NCI-H774 (cell line): ENCODE measurements around the gene USHBP1.

Experiments used
- DNase-seq: peaks from one replicate; lab custom pipeline; 2025; lab: John Stamatoyannopoulos, UW

The USHBP1 gene

DNA sequence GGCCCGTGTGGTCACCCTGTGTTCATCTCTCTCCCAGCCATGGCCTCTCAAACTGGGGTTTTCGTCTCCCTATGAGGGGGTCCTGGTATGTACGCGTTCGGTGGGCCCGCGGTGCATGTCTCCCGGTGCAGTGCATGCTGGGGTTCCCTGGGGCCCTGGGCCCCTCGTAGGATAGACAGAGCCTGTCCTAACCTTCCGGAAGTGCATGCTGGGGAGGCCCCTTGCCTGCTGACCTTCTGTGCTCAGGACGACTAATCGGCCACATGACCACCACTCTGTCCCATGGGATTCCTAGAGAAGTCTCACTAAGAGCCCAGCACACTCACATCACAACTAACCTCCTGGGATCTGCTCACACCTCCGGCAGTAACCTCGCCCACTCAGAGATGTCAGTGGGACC is 54.2 kb downstream of the USHBP1 start:
- DNase-seq = no peak

DNA sequence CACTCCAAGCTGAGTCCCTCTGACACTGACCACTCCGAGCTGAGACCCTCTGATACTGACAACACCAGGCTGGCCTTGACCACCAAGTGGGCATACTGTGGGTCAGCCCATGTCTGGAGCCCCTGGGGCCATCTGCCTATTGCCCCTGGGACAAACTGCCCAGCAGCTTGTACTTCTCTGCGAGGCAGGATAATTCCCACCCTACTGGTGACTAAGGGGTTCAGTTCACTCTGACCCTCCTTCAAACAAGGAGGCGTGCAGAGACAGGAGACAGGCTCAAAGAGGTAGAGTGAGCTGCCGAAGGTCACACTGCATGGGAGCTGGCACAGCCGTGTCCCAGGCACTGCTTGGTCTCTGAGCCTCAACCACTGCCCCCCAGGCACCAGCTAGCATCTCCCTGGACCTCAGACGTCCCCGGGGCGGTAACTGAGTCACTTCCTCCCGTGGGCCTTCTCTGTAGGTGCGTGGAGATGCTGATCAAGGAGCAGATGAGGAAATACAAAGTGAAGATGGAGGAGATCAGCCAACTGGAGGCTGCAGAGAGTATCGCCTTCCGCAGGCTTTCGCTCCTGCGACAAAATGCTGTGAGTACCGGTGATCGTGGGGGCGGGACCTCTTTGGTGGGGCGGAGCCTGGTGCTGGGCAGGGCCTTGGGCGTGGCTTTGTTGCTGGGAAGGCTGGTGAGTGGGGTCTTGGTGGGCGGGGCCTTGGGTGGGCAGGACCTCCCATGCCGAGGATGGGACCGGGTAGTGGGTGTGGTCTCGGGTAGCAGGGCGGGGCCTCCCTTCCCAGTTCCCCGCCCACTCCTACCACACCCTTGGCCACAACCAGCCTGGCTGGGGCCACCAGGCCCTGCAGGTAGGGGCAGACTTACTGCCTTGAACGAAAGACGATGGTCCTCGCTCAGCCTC is 55.2 kb downstream of the USHBP1 start:
- peak; percentile 17 for DNase-seq

DNA sequence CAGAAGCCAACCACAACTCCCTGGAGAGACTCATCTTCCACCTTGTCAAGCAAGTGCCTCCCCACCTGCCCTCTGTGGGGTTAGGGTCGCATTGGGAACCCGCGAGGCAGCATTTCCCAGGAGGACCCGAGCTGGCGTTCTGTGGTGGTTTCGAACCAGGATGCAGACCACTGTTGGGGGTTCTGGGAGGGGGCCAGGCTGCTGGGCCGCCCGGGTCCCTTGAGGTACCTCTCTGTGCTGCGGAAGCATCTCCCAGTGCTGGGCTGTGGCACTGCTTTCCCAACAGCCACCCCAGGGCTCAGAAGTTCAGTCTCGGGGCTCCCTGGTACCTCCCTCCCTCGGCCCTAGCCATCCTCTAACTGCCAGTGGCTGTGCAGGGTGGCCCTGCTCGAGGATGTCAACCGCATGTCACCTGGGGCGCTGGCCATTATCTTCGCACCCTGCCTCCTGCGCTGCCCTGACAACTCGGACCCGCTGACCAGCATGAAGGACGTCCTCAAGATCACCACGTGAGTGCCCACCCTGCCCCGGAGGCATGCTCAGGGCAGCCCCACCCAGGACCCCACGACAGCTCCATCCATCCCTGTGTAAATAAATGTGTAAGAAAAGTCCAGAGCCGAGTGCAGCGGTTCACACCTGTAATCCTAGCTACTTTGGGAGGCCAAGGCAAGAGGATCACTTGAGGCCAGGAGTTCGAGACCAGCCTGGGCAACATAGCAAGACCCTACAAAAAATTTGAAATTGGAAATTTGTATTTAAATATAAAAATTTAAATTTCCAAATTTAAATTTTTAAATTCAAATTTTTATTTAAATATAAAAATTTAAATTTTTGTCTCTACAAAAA is 57.6 kb downstream of the USHBP1 start:
- no peak for DNase-seq

DNA sequence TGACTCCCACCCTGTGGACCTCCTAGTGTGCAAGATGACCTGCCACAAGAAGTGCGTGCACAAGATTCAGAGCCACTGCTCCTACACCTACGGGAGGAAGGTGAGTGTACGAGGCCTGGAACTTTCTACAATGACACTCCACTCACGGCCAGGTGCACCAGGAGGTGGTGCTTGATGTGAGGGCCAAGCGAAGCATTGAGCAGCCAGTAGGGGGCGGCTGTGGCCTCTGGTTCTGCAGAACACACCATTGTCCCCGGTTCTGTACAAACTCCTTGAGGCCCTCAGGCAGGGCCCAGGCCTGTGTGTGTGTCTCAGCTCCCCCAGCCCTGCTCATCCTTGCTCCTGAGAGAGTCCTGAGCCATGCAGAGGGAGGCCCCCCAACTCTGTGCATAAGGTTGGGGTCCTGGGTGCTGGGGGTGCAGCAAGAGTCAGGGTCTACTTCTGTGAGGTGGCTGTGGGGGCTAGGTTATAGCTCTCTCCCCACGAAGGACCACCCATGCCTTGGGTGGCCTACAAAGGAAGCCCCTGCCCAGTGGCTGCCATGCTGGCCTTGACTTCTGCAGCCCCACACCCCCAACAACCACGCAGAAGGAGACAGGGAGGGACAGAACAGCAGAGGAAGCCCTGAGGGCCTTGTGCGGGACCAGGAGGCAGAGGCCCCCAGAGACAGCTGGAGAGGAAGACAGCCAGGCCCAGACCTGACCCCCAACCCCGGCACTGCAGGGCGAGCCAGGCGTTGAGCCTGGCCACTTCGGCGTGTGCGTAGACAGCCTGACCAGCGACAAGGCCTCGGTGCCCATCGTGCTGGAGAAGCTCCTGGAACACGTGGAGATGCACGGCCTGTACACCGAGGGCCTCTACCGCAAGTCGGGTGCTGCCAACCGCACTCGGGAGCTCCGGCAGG is 59.1 kb downstream of the USHBP1 start:
- DNase-seq = no peak

DNA sequence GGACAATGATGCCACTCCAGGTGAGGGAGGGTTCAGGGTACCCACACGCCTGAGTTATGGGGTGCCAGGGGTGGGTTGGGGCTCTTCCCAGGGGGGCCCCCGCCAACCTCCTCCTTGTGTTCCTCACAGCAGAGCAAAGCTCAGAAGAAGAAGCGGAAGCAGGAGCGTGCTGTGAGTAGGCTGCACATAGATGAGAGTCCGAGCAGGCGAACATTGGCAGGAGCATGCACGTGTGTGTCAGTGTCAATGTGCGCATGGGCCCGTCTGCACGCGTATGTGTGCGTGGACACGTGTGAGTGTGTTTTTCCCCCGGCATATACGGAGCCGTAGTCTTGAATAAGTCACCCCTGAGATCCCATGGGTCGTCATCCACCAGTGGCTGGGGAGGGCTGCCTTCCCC is 61.8 kb downstream of the USHBP1 start:
- DNase-seq = no peak

DNA sequence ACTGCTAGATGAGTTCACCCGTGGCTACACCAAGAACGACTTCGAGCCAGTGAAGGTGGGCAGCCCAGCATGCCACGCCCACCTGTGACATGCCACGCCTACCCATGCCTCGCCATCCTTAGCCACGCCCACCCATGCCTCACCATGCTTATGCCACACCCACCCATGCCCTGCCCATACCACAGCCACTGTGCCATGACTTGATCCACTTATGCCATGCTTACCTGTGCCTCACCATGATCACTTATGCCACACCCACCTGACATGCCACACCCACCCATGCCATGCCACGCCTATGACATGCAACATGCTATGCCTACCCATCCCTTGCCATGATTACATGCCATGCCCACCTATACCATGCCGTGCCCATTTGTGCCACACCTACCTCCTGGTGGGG is 62.3 kb downstream of the USHBP1 start:
- DNase-seq = no peak

DNA sequence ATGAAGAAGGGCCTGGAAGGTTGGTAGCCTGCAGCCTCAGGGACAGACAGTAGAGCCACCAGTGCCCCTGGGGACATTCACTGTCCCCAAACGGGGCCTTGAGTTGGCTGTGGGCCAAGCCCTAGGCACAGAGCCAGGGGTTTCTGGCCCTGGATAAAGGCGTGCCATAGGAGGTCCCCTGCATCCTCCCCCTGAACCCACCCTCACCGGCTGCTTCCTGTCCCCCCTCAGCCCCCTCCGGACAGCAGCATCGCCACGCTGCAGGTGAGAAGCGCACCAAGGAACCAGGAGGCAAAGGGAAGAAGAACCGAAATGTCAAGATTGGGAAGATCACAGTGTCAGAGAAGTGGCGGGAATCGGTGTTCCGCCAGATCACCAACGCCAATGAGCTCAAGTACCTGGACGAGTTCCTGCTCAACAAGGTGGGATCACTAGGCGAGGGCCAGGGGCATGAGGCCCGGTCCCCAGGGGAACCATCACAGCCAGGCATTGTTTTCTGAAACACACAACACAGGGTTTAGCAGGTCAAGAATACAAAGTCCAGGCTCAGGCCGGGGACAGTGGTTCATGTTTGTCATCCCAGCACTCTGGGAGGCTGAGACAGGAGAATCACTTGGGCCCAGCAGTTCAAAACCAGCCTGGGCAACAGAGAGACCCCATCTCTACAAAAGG is 64.0 kb downstream of the USHBP1 start:
- DNase-seq = no peak
